ENCODE data around the gene CHST11.

- TF ChIP-seq CTCF (IDR thresholded peaks at IDR 0.05) (no peak), POLR2A (IDR thresholded peaks at IDR 0.05) (no peak)
These were observed 11.6 kb downstream of the CHST11 start for GRCh38 chr12:104468371-104468770.

Measured in ovary (tissue), 3 donors.